ENCODE measurements around the gene GPR137. TPM values are rescaled to one million over a fixed set of nuclear protein-coding genes. Genes with fewer than 3 reads are reported as not detected.

GPR137 gene
- total and polyA plus RNA-seq, 2 experiments from 2014 or later: 16.3 to 32.5 TPM

DNA sequence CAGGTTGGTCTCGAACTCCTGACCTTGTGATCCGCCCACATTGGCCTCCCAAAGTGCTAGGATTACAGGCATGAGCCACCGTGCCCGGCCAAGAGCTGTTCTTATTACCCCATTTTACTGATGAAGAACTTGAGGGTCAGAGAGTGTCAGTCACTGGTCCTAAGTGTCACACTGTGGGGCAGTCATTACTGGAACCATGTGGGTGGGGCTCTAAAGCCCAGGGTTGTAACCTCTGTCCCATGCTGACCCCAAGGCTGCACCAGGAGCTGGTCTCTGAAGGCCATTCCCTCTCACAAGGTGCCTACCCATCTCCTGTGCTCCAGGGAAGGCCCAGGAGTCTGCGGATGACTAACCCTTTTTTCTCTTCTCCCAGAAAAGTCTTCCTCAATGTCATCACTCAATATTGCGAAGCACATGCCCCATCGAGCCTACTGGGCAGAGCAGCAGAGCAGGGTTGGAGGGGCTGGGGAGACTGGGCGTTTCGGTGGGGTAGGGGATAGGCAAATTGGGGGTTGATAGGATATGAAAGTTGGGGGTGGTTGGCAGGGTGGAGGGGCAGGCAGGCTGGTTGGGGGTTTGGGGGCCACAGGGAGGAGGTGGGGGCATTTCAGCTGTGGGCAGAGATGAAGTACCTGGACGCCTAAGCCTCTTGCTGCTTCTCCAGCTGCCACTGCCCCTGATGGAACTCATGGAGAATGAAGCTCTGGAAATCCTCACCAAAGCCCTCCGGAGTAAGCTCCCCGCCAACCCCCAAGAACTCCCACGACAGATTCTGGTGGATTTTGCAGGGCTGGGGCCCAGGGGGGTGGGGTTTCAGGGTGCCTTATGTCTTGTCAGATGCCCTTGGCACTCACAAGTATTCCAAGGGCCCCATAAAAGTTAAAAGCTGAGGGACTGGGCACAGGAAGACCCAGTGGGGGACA, 17.7 kb downstream of the GPR137 start (continued):
- TF ChIP-seq, protein P1, sequence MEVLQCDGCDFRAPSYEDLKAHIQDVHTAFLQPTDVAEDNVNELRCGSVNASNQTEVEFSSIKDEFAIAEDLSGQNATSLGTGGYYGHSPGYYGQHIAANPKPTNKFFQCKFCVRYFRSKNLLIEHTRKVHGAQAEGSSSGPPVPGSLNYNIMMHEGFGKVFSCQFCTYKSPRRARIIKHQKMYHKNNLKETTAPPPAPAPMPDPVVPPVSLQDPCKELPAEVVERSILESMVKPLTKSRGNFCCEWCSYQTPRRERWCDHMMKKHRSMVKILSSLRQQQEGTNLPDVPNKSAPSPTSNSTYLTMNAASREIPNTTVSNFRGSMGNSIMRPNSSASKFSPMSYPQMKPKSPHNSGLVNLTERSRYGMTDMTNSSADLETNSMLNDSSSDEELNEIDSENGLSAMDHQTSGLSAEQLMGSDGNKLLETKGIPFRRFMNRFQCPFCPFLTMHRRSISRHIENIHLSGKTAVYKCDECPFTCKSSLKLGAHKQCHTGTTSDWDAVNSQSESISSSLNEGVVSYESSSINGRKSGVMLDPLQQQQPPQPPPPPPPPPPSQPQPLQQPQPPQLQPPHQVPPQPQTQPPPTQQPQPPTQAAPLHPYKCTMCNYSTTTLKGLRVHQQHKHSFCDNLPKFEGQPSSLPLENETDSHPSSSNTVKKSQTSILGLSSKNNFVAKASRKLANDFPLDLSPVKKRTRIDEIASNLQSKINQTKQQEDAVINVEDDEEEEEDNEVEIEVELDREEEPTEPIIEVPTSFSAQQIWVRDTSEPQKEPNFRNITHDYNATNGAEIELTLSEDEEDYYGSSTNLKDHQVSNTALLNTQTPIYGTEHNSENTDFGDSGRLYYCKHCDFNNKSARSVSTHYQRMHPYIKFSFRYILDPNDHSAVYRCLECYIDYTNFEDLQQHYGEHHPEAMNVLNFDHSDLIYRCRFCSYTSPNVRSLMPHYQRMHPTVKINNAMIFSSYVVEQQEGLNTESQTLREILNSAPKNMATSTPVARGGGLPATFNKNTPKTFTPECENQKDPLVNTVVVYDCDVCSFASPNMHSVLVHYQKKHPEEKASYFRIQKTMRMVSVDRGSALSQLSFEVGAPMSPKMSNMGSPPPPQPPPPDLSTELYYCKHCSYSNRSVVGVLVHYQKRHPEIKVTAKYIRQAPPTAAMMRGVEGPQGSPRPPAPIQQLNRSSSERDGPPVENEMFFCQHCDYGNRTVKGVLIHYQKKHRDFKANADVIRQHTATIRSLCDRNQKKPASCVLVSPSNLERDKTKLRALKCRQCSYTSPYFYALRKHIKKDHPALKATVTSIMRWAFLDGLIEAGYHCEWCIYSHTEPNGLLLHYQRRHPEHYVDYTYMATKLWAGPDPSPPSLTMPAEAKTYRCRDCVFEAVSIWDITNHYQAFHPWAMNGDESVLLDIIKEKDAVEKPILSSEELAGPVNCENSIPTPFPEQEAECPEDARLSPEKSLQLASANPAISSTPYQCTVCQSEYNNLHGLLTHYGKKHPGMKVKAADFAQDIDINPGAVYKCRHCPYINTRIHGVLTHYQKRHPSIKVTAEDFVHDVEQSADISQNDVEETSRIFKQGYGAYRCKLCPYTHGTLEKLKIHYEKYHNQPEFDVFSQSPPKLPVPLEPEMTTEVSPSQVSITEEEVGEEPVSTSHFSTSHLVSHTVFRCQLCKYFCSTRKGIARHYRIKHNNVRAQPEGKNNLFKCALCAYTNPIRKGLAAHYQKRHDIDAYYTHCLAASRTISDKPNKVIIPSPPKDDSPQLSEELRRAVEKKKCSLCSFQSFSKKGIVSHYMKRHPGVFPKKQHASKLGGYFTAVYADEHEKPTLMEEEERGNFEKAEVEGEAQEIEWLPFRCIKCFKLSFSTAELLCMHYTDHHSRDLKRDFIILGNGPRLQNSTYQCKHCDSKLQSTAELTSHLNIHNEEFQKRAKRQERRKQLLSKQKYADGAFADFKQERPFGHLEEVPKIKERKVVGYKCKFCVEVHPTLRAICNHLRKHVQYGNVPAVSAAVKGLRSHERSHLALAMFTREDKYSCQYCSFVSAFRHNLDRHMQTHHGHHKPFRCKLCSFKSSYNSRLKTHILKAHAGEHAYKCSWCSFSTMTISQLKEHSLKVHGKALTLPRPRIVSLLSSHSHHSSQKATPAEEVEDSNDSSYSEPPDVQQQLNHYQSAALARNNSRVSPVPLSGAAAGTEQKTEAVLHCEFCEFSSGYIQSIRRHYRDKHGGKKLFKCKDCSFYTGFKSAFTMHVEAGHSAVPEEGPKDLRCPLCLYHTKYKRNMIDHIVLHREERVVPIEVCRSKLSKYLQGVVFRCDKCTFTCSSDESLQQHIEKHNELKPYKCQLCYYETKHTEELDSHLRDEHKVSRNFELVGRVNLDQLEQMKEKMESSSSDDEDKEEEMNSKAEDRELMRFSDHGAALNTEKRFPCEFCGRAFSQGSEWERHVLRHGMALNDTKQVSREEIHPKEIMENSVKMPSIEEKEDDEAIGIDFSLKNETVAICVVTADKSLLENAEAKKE (CRISPR knock-in tag; IDR thresholded peaks at IDR 0.05): no peak
- TF ChIP-seq JUNB (IDR thresholded peaks at IDR 0.05; ENCODE audit: unreplicated experiment) (no peak), POLR2AphosphoS5 (IDR thresholded peaks at IDR 0.05; ENCODE audit: low read depth) (no peak), STAT1 (IDR thresholded peaks at IDR 0.05; ENCODE audit: unreplicated experiment) (no peak), ZNF331 (CRISPR knock-in tag; IDR thresholded peaks at IDR 0.05; ENCODE audit: low read depth) (no peak), CREB1 (CRISPR knock-in tag; IDR thresholded peaks at IDR 0.05; ENCODE audit: low read depth) (no peak), EZH2phosphoT487 (IDR thresholded peaks at IDR 0.05; ENCODE audit: unreplicated experiment) (no peak)
- TF ChIP-seq, protein P2, sequence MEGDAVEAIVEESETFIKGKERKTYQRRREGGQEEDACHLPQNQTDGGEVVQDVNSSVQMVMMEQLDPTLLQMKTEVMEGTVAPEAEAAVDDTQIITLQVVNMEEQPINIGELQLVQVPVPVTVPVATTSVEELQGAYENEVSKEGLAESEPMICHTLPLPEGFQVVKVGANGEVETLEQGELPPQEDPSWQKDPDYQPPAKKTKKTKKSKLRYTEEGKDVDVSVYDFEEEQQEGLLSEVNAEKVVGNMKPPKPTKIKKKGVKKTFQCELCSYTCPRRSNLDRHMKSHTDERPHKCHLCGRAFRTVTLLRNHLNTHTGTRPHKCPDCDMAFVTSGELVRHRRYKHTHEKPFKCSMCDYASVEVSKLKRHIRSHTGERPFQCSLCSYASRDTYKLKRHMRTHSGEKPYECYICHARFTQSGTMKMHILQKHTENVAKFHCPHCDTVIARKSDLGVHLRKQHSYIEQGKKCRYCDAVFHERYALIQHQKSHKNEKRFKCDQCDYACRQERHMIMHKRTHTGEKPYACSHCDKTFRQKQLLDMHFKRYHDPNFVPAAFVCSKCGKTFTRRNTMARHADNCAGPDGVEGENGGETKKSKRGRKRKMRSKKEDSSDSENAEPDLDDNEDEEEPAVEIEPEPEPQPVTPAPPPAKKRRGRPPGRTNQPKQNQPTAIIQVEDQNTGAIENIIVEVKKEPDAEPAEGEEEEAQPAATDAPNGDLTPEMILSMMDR (conservative IDR thresholded peaks at IDR 0.05; ENCODE audit: low read depth in 2 of 2): no peak

Data from GM23338 (cell line).